GM19023 (cell line): ENCODE data around the gene NR2F2.

Source experiments
- ATAC-seq: cut with Tn5 transposase; IDR thresholded peaks from one replicate; pipeline ENCODE4 v1.9.1; 2021; ENCODE audit warnings: mild to moderate bottlenecking, moderate library complexity; ENCODE audit not compliant: unreplicated experiment

Gene NR2F2

GRCh38 chr15:96316953-96317629 is 13.4 kb upstream of the NR2F2 start:
- ATAC-seq = no peak

GRCh38 chr15:96320107-96320506 is 10.4 kb upstream of the NR2F2 start:
- ATAC-seq = no peak

GRCh38 chr15:96320703-96321638 is 9.5 kb upstream of the NR2F2 start:
- no peak for ATAC-seq

GRCh38 chr15:96321639-96322535 is 8.6 kb upstream of the NR2F2 start:
- no peak for ATAC-seq

- ATAC-seq = no peak
These were observed 7.8 kb upstream of the NR2F2 start for GRCh38 chr15:96322536-96323318.

- no peak for ATAC-seq
These were observed 7.0 kb upstream of the NR2F2 start for GRCh38 chr15:96323319-96324145.

- ATAC-seq = no peak
These were observed 6.2 kb upstream of the NR2F2 start for GRCh38 chr15:96324192-96324895.

- ATAC-seq = no peak
These were observed 5.5 kb upstream of the NR2F2 start for GRCh38 chr15:96324940-96325540.

GRCh38 chr15:96325541-96326327 is 4.8 kb upstream of the NR2F2 start:
- ATAC-seq = no peak

GRCh38 chr15:96326328-96327154 is 4.0 kb upstream of the NR2F2 start:
- no peak for ATAC-seq

- no peak for ATAC-seq
These were observed 3.3 kb upstream of the NR2F2 start for GRCh38 chr15:96327155-96327741.

- no peak for ATAC-seq
These were observed 2.2 kb upstream of the NR2F2 start for GRCh38 chr15:96328181-96328876.

GRCh38 chr15:96328877-96329195 is 1.7 kb upstream of the NR2F2 start:
- ATAC-seq = no peak

- ATAC-seq = no peak
These were observed 1.0 kb upstream of the NR2F2 start for GRCh38 chr15:96329403-96329981.

GRCh38 chr15:96330064-96330449 is 443 bp upstream of the NR2F2 start:
- ATAC-seq = peak; percentile 19
